Measurements from ENCODE around the gene CEP128.

DNA sequence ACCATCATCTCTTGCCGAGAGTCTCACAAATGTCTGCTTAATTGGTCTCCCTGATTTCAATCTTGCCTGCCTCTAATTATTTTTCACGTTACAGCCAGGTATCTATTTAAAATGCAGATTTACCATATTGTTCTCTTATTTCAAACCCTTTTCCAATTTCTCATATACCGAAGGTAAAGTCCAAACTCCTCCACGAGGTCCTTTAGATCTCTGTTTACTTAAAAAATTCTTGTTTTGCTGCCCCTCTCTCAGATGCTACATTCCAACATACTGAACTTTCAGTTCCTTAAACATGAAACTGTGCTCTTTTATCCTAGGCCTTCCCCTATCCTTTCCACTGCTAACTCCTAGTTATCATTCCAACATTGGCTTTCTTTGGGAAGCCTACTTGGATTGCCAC lies 363.9 kb downstream of the CEP128 start:
- no peak for TF ChIP-seq CTCF (IDR thresholded peaks at IDR 0.05)
- TF ChIP-seq POLR2A (IDR thresholded peaks at IDR 0.05), result no peak

Measured in transverse colon (tissue), 3 donors.